ENCODE measurements around the gene GASK1A.

The GASK1A gene

DNA sequence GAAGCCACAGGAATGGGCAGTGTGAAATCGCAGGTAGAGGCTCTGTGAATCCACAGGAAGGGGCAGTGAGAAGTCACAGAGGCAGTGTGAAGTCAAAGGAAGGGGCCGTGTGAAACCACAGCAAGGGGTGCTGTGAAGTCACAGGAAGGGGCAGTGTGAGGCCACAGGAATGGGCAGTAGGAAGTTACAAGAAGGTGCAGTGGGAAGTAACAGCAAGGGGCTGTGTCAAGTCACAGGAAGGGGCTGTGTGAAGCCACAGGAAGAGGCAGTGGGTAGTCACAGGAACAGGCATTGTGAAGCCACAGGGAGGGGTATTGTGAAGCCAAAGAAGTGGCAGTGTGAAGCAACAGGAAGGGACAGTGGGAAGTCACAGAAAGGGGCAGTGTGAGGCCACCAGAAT is 34.1 kb downstream of the GASK1A start:
- no peak for DNase-seq (ENCODE audit: low spot score)

DNA sequence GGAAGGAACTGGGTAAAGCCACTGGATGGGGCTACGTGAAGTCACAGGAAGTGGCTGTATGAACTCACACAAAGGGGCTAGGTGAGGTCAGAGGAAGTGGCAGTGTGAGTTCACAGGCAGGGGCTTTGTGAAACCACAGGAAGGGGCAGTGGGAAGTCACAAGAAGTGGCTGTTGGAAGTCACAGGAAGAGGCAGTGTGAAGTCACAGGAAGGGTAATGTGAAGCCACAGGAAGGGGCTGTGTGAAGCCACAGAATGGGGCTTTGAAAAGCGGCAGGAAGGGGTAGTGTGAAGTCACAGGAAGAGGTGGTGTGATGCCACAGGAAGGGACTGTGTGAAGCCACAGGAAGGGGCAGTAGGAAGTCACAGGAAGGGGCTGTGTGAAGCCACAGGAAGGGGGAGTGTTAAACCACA is 34.6 kb downstream of the GASK1A start:
- no peak for DNase-seq (ENCODE audit: low spot score)

DNA sequence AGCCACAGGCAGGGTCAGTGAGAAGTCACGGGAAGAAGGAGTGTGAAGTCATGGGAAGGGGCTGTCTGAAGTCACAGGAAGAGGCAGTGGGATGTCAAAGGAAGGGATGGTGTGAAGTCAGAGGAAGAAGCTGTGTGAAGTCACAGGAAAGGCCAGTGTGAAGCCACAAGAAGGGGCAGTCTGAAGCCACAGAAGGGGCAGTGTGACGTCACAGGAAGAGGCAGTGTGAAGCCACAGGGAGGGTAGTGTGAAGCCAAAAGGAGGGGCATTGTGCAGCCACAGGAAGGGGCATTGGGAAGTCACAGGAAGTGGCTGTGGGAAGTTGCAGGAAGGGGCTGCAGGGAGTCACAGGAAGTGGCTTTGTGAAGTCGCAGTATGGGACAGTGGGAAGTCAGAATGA is 35.1 kb downstream of the GASK1A start:
- DNase-seq (ENCODE audit: low spot score) = no peak

DNA sequence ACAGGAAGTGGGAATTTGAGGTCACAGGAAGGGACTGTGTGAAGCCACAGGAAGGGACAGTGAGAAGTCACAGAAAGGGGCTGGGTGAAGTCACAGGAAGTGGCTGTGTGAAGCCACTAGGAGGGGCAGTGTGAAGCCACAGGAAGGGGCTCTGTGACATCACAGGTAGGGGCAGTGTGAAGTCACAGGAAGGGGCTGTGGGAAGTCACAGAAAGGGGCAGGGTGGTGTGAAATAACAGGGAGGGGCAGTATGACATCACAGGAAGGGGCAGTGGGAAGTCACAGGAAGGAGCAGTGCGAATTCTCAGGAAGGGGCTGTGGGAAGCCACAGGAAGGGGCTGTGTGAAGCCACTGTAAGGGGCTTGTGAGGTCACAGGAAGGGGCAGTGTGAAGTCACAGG is 35.8 kb downstream of the GASK1A start:
- no peak for DNase-seq (ENCODE audit: low spot score)

DNA sequence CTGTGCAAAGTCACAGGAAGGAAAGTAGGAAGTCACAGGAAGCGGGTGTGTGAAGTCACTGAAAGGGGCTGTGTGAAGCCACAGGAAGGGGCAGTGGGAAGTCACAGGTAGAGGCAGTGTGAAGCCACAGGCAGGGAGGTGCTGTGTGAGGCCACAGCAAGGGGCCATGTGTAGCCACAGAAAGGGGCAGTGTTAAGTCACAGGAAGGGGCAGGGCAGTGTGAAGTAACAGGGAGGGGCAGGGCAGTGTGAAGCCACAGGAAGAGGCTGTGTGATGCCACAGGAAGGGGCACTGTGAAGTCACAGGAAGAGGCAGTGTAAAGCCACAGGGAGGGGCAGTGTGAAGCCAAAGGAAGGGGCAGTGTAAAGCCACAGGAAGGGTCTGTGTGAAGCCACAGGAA is 36.5 kb downstream of the GASK1A start:
- no peak for DNase-seq (ENCODE audit: low spot score)

DNA sequence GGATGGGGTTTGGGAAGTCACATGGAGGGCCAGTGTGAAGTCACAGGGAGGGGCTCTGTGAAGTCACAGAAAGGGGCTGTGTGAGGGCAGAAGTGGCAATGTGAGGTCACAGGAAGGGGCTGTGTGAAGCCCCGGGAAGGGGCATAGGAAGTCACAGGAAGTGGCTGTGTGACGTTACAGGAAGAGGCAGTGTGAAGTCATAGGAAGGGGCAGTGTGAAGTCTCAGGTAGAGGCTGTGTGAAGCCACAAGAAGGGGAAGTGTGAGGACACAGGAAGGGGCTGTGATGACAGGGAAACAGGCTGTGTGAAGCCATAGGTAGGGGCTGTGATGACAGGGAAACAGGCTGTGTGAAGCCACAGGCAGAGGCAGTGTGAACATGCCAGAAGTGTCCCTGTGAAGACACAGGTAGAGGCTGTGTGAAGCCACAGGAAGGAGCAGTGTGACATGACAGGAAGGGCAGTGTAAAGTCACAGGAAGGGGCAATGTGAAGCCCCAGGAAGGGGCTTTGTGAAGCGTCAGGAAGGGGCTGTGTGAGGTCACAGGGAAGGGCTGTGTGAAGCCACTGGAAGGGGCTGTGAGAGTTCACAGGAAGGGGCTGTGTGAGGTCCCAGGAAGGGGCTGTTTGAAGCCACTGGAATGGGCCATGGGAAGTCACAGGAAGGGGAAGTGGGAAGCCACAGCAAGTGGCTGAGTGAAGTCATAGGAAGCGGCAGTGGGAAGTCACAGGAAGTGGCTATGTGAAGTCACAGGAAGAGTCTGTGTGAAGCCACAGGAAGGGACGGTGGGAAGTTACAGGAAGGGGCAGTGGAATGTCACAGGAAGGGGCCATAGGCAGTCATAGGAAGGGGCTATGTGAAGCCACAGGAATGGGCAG is 37.1 kb downstream of the GASK1A start:
- DNase-seq (ENCODE audit: low spot score) = no peak

DNA sequence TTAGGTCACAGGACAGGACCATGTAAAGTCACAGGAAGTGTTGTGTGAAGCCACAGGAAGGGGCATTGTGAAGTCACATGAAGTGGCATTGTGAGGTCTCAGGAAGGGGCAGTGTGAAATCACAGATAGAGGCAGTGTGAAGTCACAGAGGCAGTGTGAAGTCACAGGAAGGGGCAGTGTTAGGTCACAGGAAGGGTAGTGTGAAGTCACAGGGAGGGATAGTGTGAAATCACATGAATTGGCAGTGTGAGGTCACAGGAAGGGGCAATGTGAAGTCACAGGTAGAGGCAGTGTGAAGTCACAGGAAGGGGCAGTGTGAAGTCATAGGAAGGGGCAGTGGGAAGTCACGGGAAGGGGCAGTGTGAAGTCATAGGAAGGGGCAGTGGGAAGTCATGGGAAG is 37.9 kb downstream of the GASK1A start:
- no peak for DNase-seq (ENCODE audit: low spot score)

DNA sequence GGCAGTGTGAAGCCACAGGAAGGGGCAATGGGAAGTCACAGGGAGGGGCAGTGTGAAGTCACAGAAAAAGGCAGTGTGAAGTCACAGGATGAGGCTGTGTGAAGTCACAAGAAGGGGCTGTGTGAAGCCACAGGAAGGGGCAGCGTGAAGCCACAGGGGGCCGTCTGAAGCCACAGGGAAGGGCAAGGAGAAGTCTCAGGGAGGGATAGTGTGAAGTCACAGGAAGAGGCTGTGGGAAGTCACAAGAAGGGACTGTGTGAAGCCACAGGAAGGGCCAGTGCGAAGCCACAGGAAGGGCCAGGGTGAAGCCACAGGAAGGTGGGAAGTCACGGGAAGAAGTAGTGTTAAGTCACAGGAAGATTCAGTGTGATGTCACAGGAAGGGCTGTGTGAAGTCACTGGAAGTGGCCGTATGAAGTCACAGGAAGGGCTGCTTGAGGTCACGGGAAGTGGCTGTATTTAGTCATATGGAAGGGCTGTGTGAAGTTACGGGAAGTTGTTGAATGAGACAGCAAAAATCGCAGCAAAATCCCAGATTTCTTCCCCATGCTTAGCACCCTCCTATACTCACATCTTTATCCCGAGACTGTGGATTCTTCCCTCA is 38.6 kb downstream of the GASK1A start:
- DNase-seq (ENCODE audit: low spot score) = no peak

DNA sequence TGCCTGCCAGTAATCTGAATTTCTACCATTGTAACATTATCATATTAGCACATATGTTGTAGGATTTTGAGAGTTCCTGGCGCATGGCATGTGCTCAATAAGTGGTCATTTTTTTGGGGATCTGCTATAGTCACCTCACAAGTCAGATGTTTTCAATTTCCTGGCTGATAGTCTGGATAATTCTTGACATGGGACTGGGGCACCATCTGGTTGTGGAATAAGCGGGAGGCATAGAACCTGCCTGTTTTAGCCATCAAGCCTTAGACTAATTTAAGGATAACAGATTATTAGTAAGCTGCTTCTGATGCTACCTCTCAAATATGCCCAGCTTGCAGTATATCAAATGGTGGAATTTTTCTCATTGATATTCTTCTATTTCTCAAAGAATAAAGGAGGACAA is 39.1 kb downstream of the GASK1A start:
- no peak for DNase-seq (ENCODE audit: low spot score)

DNA sequence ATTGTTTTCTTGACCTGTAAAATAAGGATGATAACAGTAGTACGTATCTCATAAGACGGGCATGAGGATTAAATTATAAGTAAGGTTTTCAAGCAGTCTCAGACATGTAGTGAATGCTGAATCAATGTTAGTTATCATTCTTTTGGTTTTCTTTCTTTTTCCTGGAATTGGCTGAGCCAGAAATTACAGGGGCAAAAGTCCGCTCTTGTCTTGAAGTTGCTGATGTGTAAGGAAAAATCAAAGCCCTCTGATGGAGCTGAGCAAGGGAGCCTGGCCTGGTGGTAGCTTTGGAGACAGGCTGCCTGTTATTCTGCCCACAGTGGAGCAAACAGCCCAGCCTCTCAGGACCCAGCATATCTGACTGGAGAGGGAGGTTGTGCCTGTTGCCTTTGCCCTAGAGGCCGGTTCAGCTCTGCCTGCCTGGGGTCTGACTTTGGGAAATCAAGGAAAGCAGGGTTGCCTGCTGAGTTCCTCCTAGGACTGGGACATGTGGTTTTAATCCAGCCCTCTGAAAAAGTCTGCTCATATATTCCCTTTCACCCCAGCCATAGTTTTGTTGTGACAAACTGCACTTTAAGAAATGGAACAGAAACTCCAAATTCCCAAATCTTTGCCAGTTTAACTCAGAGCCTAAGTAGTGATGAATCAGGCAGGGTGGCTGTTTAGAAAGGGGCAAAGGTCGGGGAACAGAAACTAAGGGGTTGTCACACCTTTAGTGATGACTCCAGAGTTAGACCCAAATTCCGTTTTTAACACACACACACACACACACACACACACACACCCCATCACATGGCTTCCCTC is 40.1 kb downstream of the GASK1A start:
- DNase-seq (ENCODE audit: low spot score) = no peak

DNA sequence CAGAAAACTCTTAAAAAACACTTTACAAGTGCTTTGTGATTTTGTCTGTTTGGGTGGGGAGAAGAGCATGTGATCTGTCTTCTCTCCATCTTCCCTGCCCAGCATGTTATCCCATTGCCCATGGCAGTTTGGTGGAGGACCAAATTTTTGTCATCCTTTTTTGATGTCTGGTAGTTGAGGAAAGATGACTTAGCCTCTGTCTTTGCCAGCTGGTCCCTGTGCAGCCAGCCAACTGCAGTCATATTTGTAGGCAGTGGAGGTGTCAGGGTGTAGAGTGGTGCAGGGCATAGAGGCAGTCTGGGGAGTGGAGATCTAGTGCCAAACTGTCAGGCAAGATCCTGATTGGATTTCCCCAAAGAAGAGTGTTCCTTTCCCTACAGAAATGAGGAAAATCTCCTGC is 40.7 kb downstream of the GASK1A start:
- no peak for DNase-seq (ENCODE audit: low spot score)

DNA sequence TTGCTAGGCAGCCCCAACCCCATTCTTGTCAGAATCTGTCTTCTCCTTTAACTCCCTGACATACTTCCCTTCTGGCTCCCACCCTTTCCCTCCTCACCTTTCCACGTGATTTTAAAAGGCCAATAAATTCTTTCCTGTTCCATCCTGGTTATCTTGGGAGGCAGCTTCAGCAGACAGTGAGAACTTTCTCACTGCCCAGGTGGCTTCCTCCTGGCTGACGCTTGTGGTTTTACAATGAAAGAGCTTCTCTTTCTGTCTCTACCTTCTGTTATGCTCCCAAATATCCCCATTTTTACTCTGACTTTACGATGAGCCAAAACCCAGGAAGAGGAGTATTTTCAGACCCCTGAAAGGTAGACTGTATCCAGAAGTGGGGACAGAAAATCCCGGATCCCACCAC is 42.1 kb downstream of the GASK1A start:
- no peak for DNase-seq (ENCODE audit: low spot score)

DNA sequence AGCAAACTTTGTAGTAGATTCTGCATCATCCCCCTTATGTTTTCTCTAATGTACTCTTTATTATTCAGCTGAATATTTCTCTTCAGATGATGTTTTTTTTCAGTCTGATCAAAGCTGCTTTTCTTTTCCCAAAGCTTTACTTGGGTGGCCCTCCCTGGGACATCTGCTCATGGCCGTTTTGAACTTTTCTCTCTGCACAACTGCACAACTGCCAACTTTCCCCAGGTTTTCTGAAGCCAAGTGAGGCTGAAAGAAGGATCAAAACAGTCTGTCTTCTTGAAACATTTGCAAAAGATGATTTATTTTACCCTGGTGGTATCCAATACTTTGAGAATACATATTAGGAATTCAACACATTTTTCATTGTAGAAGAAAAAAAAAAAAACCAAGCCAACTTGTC is 43.0 kb downstream of the GASK1A start:
- DNase-seq (ENCODE audit: low spot score) = no peak

DNA sequence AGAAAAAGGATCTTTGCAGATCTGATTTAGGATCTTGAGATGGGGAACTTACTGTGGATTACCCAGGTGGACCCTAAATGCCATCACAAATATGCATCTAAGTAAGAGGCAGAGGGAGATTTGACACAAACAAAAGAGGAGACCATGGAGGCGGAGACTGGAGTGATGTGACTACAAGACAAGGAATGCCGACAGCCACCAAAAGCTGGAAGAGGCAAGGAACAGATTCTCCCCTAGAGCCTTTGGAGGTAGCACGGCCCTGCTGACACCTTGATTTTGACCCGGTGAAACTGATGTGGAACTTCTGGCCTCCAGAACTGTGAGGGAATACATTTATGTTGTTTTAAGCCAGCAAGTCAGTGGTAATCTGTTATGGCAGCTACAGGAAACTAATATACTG is 44.0 kb downstream of the GASK1A start:
- DNase-seq (ENCODE audit: low spot score) = no peak

DNA sequence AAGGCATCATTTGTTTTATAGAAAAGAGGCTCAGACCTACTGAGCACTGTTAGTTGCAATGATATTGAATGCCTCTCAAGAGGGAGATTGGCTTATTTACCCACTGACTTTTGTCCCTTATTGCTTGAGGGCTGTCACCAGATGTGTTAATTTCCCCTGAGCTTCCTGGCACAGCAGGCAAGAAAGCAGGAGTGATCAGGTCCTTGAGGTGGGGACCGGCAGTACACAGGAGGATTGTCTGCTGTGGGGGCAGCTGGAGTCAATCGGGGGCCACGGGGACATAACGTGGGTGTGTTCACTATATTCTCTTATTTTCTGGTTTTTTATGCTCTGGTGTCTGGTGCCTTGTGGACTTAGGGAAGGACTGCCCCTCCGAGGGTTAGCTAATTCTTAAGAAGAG is 44.6 kb downstream of the GASK1A start:
- no peak for DNase-seq (ENCODE audit: low spot score)

DNA sequence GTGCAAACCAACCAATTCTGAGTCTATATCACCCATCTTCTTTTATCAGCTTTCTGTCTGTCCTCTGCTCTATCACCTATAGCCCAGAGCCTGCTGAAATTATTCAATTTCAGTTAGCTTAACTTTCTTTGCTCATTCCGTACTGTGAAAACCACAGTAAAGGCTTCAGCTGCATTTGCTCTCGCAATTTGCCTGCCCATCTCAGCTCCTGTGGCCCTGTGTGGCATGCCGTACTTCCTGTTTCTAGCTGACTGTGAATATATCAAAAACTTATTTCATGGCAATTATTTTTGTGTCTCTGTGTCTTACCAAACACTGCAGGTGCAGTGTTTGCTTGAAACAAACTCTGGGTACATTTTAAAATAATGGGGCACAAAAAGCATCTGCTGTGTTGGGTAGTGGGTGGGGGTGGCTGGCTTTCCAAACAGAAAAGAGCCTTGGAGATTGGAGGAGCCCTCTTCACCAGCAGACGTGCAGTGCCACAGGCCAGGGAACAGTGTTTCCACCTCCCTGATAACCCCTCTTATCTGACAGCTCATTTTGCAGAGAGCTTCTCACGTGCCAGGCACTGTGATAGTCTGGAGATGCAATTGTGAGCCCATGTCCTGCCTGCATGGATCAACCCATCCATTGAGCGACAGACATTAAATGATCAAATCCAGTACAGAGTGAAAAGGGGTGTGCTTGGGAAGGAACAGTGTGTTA is 45.2 kb downstream of the GASK1A start:
- DNase-seq (ENCODE audit: low spot score) = no peak

DNA sequence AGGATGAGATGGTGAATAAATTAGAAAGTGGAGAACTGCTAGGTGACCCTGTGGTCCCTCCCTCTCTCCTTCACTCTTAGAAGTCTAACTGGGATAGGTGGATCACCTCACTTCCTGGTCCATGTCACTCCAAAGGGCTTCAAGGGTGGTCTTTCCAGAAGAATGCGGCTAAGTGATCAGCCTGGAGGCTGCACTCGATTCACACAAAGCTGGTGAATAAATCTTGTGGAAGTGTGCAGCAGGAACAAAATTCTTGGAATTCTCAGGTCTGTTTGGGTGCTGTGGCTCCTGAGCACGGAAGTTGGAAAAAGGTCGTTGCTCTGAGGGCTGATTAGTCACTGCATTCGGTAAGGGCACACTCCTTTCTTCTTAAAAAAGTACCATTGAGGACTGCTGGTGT is 46.3 kb downstream of the GASK1A start:
- DNase-seq (ENCODE audit: low spot score) = no peak

DNA sequence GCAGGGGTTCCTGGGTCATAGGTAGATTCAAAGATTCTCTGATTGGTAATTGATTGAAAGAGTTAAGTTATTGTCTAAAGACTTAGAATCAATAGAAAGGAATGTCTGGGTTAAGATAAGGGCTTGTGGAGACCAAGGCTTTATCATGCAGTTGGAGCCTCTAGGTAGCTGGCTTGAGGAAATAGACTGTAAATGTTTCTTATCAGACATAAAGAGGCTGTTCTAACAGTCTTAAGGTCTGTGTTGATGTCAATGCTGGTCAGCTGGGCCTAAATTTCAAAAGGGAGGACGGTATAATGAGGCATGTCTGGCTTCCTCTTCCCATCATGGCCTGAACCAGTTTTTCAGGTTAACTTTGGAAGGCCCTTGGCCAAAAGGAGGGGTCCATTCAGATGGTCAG is 48.9 kb downstream of the GASK1A start:
- DNase-seq (ENCODE audit: low spot score) = no peak

DNA sequence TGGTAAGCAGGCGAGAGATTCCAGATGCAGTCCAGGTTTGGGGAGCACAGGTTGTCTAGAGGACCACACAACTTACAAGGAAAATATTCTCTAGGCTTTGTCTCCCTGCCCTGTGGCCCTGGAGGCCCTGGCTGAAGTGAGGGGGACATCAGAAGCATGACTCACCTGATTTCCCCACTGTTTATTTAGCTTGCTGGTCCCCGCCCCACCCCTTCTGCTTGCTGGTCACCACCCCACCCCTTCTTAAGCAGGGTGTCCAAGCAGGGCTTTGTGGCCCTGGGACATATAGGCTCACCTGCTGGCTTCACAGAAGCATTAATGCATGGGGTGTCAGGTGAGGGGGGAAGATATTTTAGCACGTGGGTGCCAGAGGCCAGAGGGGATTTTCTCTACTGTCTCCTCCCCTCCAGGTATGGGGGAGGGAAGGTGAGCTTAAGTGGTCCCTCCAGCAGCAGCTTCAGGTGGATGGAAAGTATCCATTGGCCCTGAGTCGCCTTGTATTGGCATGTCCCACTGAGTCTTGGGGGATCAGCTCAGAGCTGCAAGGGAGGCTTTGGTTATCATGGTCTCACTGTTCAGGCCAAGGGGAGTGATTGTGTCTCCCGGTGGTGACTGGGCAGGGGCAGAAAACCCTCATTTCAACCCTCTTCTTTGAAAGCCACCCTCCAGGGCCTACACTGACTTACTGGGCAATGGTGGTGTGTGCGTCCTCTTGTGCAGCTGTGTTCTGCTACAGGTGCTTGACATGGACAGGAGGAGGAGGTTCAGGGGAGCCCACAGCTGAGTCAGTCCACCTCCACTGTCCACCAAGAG is 49.8 kb downstream of the GASK1A start:
- no peak for DNase-seq (ENCODE audit: low spot score)

DNA sequence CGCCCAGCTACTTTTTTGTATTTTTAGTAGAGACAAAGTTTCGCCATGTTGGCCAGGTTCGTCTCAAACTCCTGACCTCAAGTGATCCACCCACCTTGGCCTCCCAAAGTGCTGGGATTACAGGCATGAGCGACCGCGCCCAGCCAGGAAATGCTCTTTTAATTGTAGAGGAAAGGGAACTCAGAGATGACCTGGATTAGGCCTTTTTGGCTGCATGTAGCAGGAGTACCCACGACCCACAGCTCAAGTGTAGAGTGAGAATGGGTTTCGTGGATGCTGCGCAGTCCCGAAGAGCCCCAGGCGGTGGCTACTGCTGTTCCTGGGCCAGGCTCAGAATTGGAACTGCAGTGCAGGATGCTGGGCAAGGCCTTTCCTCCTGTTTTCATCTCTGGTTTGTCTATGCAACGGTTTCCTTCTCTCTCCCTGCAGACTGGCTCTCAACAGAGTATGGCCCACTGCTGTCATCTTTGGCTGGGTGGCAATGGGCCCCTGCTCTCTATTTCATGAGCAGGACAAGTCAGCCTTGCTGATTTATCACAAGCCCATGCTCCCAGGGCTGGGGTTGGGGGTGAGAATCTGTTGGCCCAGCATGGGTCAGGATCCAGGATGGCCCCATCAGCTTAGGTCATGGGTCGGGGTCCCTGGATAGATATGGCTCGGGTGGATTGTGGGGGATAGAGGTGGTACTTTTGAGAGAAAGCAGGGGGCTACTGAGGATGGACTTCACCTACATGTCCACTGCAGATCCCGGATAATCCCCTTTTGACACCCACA is 51.2 kb downstream of the GASK1A start:
- no peak for DNase-seq (ENCODE audit: low spot score)

DNA sequence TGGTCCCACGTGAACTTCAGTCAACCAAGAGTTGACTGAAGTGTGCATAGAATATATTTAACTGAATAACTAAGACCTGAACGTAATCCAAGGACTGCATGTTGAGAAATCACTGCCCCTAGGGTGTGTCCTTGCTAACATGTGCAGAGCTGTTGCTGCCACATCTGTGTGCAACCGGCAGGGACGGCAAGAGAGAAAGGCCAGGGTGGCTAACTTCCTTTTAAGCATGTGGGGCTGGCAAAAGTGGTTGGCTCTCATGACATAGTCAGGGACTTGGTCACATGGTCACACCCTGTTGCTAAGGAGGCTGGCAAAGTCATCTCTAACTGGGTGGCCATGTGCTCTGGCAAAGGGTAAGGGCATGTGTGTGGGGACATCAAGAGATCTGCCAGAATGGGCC is 52.4 kb downstream of the GASK1A start:
- no peak for DNase-seq (ENCODE audit: low spot score)

Measured in AG08396 (cell line).